Measurements from ENCODE around the gene EPHB1.

Gene EPHB1

DNA sequence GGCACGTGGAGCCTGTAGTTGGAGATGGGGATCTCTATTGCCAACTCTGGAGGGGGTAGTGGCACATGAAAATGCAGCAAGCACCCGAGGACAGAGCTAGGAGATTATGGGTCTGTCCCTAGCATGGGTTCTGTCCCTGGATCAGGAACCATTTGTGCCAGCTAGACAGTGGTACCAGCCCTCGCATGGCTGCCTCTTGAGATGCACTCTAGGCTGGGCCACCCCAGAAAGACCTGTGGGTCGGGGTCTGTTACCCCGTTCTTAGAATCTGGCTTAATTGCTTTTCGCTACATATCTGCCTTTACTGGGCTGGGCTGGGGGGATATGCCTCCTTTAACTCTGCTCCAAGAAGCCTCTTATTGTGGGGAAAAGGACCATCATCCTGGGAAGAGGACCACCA lies 54.5 kb downstream of the EPHB1 start:
- DNase-seq (ENCODE audit: low read depth in 2 of 2), result no peak

GRCh38 chr3:134850761-134851160 lies 55.7 kb downstream of the EPHB1 start:
- no peak for DNase-seq (ENCODE audit: low read depth in 2 of 2)

DNA sequence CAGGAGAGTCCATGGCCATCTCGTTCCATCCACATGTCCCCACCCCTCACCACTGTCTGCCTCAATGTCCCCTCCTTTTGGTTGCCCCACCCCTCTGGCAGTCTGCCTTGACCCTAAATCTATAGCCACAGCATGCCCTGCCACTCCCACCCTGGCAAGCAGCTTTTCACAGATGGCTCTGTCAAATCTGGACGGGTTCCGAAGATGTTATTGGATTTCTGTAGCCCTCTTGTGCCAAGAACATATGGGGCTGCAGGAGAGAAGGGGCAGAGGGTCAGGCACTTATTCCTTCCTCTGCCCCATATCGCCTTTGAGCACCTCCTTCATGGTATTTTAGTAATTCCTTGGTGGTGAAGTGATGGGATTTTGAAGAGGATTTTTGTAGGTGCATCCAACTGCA lies 57.1 kb downstream of the EPHB1 start:
- DNase-seq (ENCODE audit: low read depth in 2 of 2), result no peak

DNA sequence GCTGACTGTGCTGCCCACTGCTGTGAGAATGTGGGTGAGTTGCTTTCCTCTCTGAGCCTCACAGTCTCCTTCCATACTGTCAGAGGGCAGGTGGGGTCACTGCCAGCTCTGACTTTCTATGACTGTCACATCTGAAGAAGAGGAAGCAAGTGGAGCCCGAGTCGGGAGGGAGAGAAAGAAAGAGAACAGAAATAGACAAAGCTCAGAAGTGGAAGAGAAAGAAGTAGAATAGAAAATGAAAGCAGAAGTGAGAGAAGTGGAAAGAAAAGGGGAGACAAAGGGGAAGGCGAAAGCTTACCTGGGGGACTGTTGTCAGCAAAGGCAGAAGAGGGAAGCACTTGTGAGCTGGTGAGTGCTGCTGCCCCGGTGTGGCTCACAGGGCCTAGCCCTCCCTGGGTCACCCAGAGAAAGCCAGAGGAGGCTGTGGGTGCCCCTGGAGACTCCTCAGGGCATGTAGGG lies 57.9 kb downstream of the EPHB1 start:
- no peak for DNase-seq (ENCODE audit: low read depth in 2 of 2)

- no peak for DNase-seq (ENCODE audit: low read depth in 2 of 2)
Measured at GRCh38 chr3:134854254-134854653, 59.2 kb downstream of the EPHB1 start.

DNA sequence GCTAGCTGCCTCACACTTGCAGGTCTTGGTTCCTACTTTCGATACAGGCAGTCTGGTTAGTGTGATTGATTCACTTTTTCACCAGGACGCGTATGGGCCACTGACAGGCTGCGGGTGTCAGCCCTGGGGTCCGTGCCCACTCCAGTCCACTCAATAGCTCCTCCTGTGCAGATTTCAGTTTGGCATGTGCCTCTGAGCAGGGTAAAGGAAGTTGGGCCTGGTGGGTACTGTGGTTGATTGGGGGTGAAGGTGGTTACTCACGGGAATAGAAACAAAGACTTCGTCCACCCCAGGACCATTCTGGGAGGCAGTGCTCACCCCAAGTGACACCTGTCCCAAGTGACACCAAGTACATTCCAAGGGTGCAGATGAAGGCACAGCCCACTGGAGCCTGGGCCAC lies 62.3 kb downstream of the EPHB1 start:
- no peak for DNase-seq (ENCODE audit: low read depth in 2 of 2)

DNA sequence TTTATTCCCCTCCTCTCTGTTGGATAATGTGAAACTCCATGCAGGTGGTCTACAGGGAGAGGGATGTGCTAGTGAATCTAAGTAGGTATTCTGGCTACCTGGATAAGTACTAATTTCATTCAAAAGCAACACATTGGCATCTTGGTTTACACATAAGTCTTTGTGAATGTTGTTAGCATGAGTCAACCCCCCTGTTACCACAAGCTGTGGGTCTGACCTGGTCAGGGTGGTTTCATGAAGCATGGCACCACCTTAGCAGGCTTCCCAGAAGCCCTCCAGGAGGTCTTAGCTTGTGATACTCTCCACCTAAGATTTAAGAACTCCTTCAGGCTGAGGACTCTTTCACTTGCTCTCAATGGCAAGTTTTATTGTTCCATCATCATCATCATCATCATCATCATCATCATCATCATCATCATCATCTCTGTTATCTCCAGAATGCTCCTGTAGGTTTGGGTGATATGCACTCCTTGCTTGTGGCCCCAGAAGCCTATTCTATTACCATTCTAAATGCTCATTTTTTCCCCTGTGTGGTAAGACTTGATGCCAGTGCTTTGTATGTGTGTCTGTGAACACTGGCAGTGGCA lies 62.8 kb downstream of the EPHB1 start:
- DNase-seq (ENCODE audit: low read depth in 2 of 2), result no peak

GRCh38 chr3:134858441-134859035 lies 63.5 kb downstream of the EPHB1 start:
- no peak for DNase-seq (ENCODE audit: low read depth in 2 of 2)

GRCh38 chr3:134859341-134859740 lies 64.3 kb downstream of the EPHB1 start:
- DNase-seq (ENCODE audit: low read depth in 2 of 2), result no peak

DNA sequence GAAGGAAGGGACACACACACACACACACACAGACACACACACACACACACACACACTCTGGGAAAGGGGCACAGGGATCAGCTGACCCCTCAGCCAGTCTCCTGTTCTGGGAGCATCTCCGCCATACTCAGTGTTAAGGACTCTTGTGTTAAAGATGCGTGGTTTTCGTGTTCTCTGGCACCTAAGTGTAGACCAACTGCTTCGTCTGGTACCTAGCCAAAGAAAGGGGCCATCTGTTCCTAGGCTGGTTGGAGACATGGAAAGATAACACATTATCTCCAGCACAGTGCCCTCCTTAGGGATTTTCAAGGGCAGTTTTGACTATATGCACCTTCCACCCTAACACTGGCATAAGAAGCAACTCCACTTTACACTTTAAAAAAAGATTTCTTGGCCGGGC lies 65.1 kb downstream of the EPHB1 start:
- no peak for DNase-seq (ENCODE audit: low read depth in 2 of 2)

DNA sequence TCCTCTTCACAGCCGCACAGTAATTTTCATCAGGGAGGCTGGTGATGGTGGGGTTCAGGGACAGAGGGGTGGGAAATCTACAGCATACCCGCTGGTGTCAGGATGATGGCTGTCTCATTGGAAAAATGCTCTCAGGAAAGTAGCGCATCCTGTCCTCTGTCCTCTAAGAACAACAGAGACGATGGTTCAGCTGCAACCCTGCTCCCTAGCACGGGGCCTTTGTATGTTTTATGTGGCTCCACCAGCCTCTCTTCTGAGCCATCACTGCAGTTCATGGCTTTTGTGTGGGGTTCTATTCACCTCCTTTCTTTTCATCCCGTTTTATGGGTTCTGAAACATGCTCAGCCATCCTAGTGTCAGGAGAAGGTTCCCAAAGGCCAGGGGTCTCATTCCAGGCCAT lies 68.9 kb downstream of the EPHB1 start:
- no peak for DNase-seq (ENCODE audit: low read depth in 2 of 2)

GRCh38 chr3:134864636-134865035 lies 69.6 kb downstream of the EPHB1 start:
- DNase-seq (ENCODE audit: low read depth in 2 of 2), result no peak

DNA sequence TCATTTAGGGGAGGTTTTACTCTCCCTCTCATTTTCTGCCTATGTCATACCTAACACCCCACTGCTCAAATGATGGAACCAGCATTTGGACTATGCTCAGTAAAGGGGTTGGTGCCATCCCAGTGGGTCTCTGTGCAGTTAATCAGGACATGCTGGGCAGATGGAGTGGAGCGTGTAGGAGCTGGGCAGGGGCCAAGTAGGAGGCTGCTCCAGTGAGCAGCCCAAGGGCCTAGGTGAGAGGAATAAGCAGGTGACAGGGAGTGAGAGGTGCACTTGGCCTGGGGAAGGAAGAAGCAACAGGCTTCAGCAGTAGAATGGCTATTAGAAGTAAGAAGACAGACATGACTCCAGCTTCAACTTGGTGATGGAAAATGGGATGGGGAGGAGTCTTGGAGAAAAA lies 72.2 kb downstream of the EPHB1 start:
- no peak for DNase-seq (ENCODE audit: low read depth in 2 of 2)

- no peak for DNase-seq (ENCODE audit: low read depth in 2 of 2)
Measured at GRCh38 chr3:134869153-134869726, 74.2 kb downstream of the EPHB1 start.

- DNase-seq (ENCODE audit: low read depth in 2 of 2), result no peak
Measured at GRCh38 chr3:134871818-134872217, 76.8 kb downstream of the EPHB1 start.

GRCh38 chr3:134872440-134873388 lies 77.7 kb downstream of the EPHB1 start:
- no peak for DNase-seq (ENCODE audit: low read depth in 2 of 2)

- DNase-seq (ENCODE audit: low read depth in 2 of 2), result no peak
Measured at GRCh38 chr3:134873789-134874188, 78.7 kb downstream of the EPHB1 start.

- no peak for DNase-seq (ENCODE audit: low read depth in 2 of 2)
Measured at GRCh38 chr3:134874737-134875413, 79.8 kb downstream of the EPHB1 start.

GRCh38 chr3:134876836-134877235 lies 81.8 kb downstream of the EPHB1 start:
- no peak for DNase-seq (ENCODE audit: low read depth in 2 of 2)

DNA sequence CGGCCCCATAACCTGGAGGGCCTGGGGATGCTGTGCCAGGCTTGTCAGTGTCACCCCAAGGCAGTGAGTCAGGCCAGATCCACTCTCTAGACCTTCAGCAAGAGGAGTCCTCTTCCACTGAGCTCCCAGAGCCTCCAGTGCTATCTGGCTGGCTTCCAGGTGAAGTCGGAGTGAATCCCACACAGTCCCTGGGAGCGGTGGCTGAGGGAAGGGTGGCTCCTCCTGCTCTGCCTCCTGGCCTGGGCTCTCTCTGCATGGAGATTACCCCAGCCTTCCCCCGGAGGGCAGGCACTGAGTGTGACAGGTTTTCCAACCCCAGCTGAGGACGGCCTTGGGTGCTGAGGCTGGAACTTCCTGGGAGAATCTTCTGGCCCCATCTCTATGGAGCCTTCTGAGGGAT lies 82.7 kb downstream of the EPHB1 start:
- DNase-seq (ENCODE audit: low read depth in 2 of 2), result no peak

DNA sequence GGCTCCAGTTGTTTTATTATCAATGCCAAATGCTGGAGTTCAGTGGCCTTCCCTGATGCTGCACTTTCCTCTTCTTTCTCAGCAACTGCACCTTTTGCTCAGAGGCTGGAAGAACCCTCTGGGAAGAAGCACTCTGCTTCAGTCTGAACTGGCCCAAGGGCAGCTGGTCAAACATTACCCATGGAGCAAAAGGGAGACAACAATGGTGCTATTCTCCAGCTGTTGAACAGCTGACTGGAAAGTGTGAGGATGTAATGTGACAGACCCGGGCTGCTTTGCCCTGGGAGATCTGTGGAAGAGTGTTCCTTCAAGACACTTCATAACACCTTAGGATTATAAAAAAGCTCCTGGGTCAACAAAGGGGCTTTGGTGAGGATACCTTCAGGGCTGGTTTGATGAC lies 84.9 kb downstream of the EPHB1 start:
- DNase-seq (ENCODE audit: low read depth in 2 of 2), result no peak

DNA sequence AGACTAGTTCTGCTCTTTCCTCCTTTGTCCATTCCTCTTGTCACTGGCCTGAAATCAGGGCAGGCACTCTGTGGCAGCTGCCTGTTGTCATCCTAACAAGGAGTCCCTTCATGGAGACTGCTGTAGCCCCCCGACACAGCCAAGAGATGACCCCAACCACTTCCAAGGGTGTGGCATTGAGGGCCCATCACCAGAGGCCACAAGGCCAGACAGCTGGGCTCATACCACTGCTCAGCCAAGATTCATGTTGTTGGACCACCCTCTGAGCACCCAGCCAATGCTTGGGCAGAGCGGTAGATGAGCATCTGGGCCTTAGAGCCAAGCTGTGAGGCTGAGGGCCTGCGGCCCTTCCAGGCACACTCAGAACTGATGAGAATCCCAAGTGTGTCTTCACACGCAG lies 85.4 kb downstream of the EPHB1 start:
- no peak for DNase-seq (ENCODE audit: low read depth in 2 of 2)

Measured in activated CD4-positive, alpha-beta T cell treated with anti-CD3 and anti-CD28 coated beads for 24 hours (primary cell).